ENCODE results near the gene OR10A3. TPM values are rescaled to one million over a fixed set of nuclear protein-coding genes. Genes with fewer than 3 reads are reported as not detected.

OR10A3 gene
- total RNA-seq, 2 experiments from 2014 or later: not detected

- Mint-ChIP-seq H3K4me1 (no peaks in the 10 kb centered on the region), H3K9me3 (ENCODE audit: low read depth) (no peaks in the 10 kb centered on the region), H3K27ac (no peak overlapping the region), H3K4me3 (no peak overlapping the region), H3K36me3 (ENCODE audit: low read depth) (no peaks in the 10 kb centered on the region), H3K27me3 (peaks cover 14% of the 10 kb centered on the region)
- CTCF ChIA-PET: no interaction called here
- POLR2A ChIA-PET: interaction anchor here (0.6 kb wide), 1 partner anchor 24 kb away, joined by 3 read pairs; no protein-coding TSS in a partner anchor
- ATAC-seq: no peak
- intact Hi-C loops (cut with DNase I, micrococcal nuclease): no loop called here
- no peak for DNase-seq
These were observed 28.5 kb upstream of the OR10A3 start for GRCh38 chr11:7969756-7970646.

DNA sequence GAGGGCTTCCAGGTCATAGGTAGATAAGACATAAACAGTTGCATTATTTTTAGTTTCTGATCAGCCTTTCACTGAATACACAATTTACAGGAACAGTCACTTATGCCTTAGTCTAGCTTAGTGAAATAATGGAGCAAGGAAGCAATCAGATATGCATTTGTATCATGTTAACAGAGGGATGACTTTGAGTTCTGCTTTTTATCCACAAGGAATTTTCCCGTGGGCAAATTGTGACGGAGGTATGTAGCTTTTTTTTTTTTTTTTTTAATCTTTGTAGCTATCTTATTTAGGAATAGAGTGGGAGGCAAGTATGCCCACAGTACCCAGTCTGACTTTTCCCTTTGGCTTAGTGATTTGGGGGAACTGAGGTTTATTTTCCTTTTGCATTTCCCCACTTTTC, 27.2 kb upstream of the OR10A3 start:
- ATAC-seq (no peak), DNase-seq (no peak)
- Mint-ChIP-seq H3K27ac (no peak overlapping the region), H3K27me3 (peaks cover 14% of the 10 kb centered on the region), H3K9me3 (ENCODE audit: low read depth) (no peaks in the 10 kb centered on the region), H3K4me1 (no peaks in the 10 kb centered on the region), H3K4me3 (no peak overlapping the region), H3K36me3 (ENCODE audit: low read depth) (no peaks in the 10 kb centered on the region)
- intact Hi-C loops (cut with DNase I, micrococcal nuclease): no loop called here
- POLR2A ChIA-PET: no interaction called here
- CTCF ChIA-PET: interaction anchor here (0.6 to 1.3 kb wide), 3 partner anchors 10 to 153 kb away, joined by 3 to 7 read pairs (median 3); partner anchors contain the start of gene EIF3F

- POLR2A ChIA-PET: interaction anchor here (0.6 kb wide), 1 partner anchor 217 kb away, joined by 3 read pairs; no protein-coding TSS in a partner anchor
These were observed 26.3 kb upstream of the OR10A3 start for GRCh38 chr11:7967826-7968225.

DNA sequence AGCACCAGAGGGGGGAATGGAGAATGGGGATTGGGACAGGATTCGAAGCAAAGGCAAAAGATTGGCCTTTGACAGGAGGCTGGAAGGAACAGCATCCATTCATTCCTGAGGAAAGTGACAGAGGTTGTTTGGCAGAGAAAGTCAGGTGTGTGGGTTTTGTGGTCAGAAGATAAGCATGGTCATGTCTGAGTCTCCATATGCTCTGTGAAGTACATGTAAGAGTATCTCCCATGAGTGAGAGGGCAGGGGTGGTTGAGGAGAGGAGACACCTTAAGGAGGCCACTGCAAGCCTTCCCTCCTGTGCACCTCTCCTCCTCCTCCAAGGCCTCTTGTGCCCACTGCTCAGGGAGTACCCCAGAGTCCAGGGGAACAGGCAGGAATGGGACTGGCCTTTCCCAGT, 25.6 kb upstream of the OR10A3 start:
- no peak overlapping the region for H3K27ac Mint-ChIP-seq
- no peak for ATAC-seq
- H3K36me3 Mint-ChIP-seq (ENCODE audit: low read depth): no peaks in the 10 kb centered on the region
- H3K4me3 Mint-ChIP-seq: no peak overlapping the region
- intact Hi-C loops (cut with DNase I, micrococcal nuclease): no loop called here
- no peaks in the 10 kb centered on the region for H3K9me3 Mint-ChIP-seq (ENCODE audit: low read depth)
- ChIA-PET CTCF (no interaction called here), POLR2A (no interaction called here)
- peaks cover 11% of the 10 kb centered on the region for H3K27me3 Mint-ChIP-seq
- DNase-seq: no peak
- no peaks in the 10 kb centered on the region for H3K4me1 Mint-ChIP-seq

More at GRCh38 chr11:7967826-7968225, 26.3 kb upstream of the OR10A3 start:
- ATAC-seq (no peak), DNase-seq (no peak)
- Mint-ChIP-seq H3K4me3 (no peak overlapping the region), H3K4me1 (no peaks in the 10 kb centered on the region), H3K27ac (no peak overlapping the region), H3K36me3 (ENCODE audit: low read depth) (no peaks in the 10 kb centered on the region), H3K27me3 (peaks cover 11% of the 10 kb centered on the region), H3K9me3 (ENCODE audit: low read depth) (no peaks in the 10 kb centered on the region)
- CTCF ChIA-PET: interaction anchor here (1.3 kb wide), 1 partner anchor 19 kb away, joined by 7 read pairs; the partner anchor contains the start of gene EIF3F
- intact Hi-C loops (cut with DNase I, micrococcal nuclease): no loop called here

DNA sequence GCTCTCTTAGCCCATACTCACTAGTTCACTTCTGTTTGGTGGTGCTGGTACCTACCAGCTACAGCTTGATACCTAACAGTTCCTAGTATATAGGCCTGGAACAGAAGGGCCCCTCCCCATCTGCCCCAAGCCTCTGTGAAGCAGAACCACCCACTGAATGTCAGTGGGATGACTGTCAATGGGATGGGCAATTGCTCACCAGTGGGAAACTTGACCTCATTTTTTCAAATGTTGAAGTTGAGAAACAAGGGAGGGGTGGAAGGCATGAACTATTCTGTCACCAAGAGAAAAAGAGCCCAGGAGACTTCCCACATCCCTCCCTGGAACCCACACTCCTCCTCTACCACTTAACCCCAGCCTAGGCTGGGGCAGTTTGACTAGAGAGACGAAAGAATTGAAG, 23.9 kb upstream of the OR10A3 start, which contains the start of gene NLRP10:
Gene NLRP10 (minus strand): TSS at position 62 of the 400 bp plus-strand sequence. CDS start 1,952 bp downstream, outside the sequence.
- Mint-ChIP-seq H3K4me3 (no peak within 1 kb of the TSS), H3K27me3 (peaks cover 16% of the 10 kb centered on the region), H3K27ac (no peak within 1 kb of the TSS), H3K36me3 (ENCODE audit: low read depth) (no peaks in the 10 kb centered on the region), H3K4me1 (no peaks in the 10 kb centered on the region), H3K9me3 (ENCODE audit: low read depth) (no peaks in the 10 kb centered on the region)
- no peak for DNase-seq
- intact Hi-C loops (cut with DNase I, micrococcal nuclease): no loop called here
- ChIA-PET CTCF (interaction anchor here (0.7 to 1.2 kb wide), 3 partner anchors 26 to 139 kb away, joined by 3 read pairs; no protein-coding TSS in a partner anchor), POLR2A (no interaction called here)
- ATAC-seq: no peak

- CTCF ChIA-PET: interaction anchor here (0.6 to 1.2 kb wide), 3 partner anchors 25 to 180 kb away, joined by 3 to 6 read pairs (median 3); no protein-coding TSS in a partner anchor
- Mint-ChIP-seq H3K4me1 (no peaks in the 10 kb centered on the region), H3K4me3 (no peak overlapping the region), H3K27ac (no peak overlapping the region), H3K27me3 (peaks cover 16% of the 10 kb centered on the region), H3K9me3 (ENCODE audit: low read depth) (no peaks in the 10 kb centered on the region), H3K36me3 (ENCODE audit: low read depth) (no peaks in the 10 kb centered on the region)
- ATAC-seq (no peak), DNase-seq (no peak)
- intact Hi-C loops (cut with DNase I, micrococcal nuclease): no loop called here
- POLR2A ChIA-PET: no interaction called here
These were observed 23.4 kb upstream of the OR10A3 start for GRCh38 chr11:7964873-7965272.

DNA sequence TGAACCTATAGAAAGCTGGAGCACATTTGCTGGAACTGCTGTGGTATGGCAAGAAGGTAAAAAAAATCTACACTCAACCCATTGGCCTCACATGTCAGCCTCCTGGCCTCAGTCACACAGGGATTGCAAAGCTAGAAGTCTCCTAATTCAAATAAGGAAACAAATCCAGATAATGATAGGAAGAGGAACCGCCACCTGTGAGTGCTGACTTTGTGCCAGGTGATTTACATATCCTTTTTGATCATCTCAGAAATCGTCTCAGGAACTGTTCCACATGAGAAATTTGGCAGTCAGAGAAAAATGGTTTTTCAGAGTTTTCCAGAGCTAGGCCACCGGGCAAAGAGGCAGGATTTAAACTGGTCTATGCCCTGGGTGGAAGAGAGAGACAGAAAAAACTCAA, 22.8 kb upstream of the OR10A3 start:
- DNase-seq: no peak
- Mint-ChIP-seq H3K27me3 (peaks cover 16% of the 10 kb centered on the region), H3K4me3 (no peak overlapping the region), H3K36me3 (ENCODE audit: low read depth) (no peaks in the 10 kb centered on the region), H3K4me1 (no peaks in the 10 kb centered on the region), H3K9me3 (ENCODE audit: low read depth) (no peaks in the 10 kb centered on the region), H3K27ac (no peak overlapping the region)
- ChIA-PET POLR2A (no interaction called here), CTCF (interaction anchor here (0.6 to 1.2 kb wide), 2 partner anchors 138 to 181 kb away, joined by 3 to 6 read pairs; no protein-coding TSS in a partner anchor)
- ATAC-seq: no peak
- intact Hi-C loops (cut with DNase I, micrococcal nuclease): no loop called here

DNA sequence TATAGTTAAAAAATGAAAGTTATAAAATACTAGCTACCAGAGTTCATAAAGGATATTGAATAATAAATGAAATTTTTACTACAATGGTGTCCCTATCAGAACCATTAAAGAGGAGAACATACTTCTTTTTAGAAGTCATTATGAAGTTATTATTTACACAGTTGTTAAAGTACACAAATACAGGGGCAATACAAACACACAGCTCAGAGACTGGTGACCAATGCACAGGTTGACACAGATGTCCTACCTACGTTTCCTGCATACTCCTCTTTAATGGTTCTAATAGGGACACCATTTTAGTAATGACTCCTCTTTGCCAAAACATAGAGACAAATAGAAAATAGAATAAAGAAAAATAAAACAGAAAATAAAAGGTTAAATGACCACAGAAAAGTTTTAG, 13.7 kb upstream of the OR10A3 start:
- peaks cover 10% of the 10 kb centered on the region for H3K27me3 Mint-ChIP-seq
- no peaks in the 10 kb centered on the region for H3K36me3 Mint-ChIP-seq (ENCODE audit: low read depth)
- no peak overlapping the region for H3K4me3 Mint-ChIP-seq
- ChIA-PET CTCF (interaction anchor here (0.8 kb wide), 1 partner anchor 265 kb away, joined by 4 read pairs; no protein-coding TSS in a partner anchor), POLR2A (no interaction called here)
- H3K4me1 Mint-ChIP-seq: no peaks in the 10 kb centered on the region
- H3K9me3 Mint-ChIP-seq (ENCODE audit: low read depth): peaks cover 2% of the 10 kb centered on the region
- ATAC-seq: no peak
- intact Hi-C loops (cut with DNase I, micrococcal nuclease): no loop called here
- H3K27ac Mint-ChIP-seq: no peak overlapping the region
- DNase-seq: no peak

- Mint-ChIP-seq H3K9me3 (ENCODE audit: low read depth) (no peaks in the 10 kb centered on the region), H3K36me3 (ENCODE audit: low read depth) (no peaks in the 10 kb centered on the region), H3K27ac (no peak overlapping the region), H3K27me3 (peaks cover 17% of the 10 kb centered on the region), H3K4me3 (no peak overlapping the region), H3K4me1 (no peaks in the 10 kb centered on the region)
- ATAC-seq (no peak), DNase-seq (no peak)
- POLR2A ChIA-PET: no interaction called here
- intact Hi-C loops (cut with DNase I, micrococcal nuclease): no loop called here
- CTCF ChIA-PET: no interaction called here
These were observed 8.4 kb upstream of the OR10A3 start for GRCh38 chr11:7949934-7950333.

- ATAC-seq: no peak
- ChIA-PET CTCF (no interaction called here), POLR2A (no interaction called here)
- H3K27me3 Mint-ChIP-seq: peaks cover 10% of the 10 kb centered on the region
- no peak overlapping the region for H3K27ac Mint-ChIP-seq
- no peak overlapping the region for H3K4me3 Mint-ChIP-seq
- H3K36me3 Mint-ChIP-seq (ENCODE audit: low read depth): no peaks in the 10 kb centered on the region
- DNase-seq: no peak
- H3K4me1 Mint-ChIP-seq: no peaks in the 10 kb centered on the region
- peaks cover 19% of the 10 kb centered on the region for H3K9me3 Mint-ChIP-seq (ENCODE audit: low read depth)
- intact Hi-C loops (cut with DNase I, micrococcal nuclease): no loop called here
These were observed 2.6 kb upstream of the OR10A3 start for GRCh38 chr11:7944123-7944522.

DNA sequence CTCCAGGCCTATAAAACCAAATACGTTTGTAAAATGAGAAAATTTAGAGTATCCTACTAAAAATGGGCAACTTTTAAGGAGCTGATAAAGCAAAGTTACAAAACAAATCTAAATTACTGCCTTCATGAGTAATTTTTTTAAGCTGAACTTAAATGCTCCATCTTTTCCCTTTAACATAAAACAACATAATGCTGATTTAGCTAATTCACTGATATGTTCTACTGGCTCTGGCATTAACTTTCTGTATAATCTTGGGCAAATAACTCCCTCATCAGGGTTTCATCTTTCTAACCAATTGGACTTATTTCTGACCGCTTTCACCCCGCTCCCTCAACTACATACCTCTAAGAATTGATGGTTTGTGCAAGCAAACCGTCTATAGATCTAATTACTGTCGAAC, 362 bp downstream of the OR10A3 start:
- Mint-ChIP-seq H3K9me3 (ENCODE audit: low read depth) (peaks cover 19% of the 10 kb centered on the region), H3K4me1 (no peaks in the 10 kb centered on the region), H3K27ac (no peak overlapping the region), H3K27me3 (peaks cover 6% of the 10 kb centered on the region), H3K4me3 (no peak overlapping the region), H3K36me3 (ENCODE audit: low read depth) (no peaks in the 10 kb centered on the region)
- DNase-seq (no peak), ATAC-seq (no peak)
- ChIA-PET POLR2A (no interaction called here), CTCF (interaction anchor here (1.0 kb wide), 1 partner anchor 46 kb away, joined by 6 read pairs; the partner anchor contains the start of gene EIF3F)
- intact Hi-C loops (cut with DNase I, micrococcal nuclease): no loop called here

DNA sequence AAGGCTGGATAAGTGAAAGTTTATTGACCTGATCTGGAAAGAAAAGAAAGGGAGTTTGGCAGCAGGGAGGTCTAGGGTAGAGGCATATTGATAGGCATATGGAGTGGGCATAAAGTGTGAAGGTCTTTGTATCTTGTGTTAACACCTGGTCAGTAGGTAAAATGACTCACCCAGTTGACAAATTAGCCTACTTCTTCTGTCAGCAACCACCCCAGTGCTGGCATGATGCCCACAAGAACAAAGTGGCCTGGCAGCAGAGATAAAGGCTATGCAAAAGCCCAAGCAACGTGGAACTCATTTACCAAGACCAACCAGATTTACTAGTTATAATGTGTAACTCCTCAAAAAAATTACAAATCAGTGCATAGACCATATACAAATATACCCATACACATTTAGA, 4.9 kb downstream of the OR10A3 start:
- intact Hi-C loops (cut with DNase I, micrococcal nuclease): no loop called here
- H3K27ac Mint-ChIP-seq: no peak overlapping the region
- no peak overlapping the region for H3K4me3 Mint-ChIP-seq
- ATAC-seq (no peak), DNase-seq (no peak)
- CTCF ChIA-PET: no interaction called here
- POLR2A ChIA-PET: no interaction called here
- peaks cover 20% of the 10 kb centered on the region for H3K27me3 Mint-ChIP-seq
- no peaks in the 10 kb centered on the region for H3K4me1 Mint-ChIP-seq
- no peaks in the 10 kb centered on the region for H3K9me3 Mint-ChIP-seq (ENCODE audit: low read depth)
- no peaks in the 10 kb centered on the region for H3K36me3 Mint-ChIP-seq (ENCODE audit: low read depth)
